HG03565 (cell line): ENCODE results near the gene NYNRIN.
"Not testable (repeated sequence)": the region's sequence is repeated elsewhere in the genome, so short reads cannot be mapped to it uniquely, and the experiment has no call there.

ENCODE experiments used
- ATAC-seq: cut with Tn5 transposase; IDR thresholded peaks from one replicate; pipeline ENCODE4 v1.9.1; 2021; ENCODE audit warnings: mild to moderate bottlenecking, moderate library complexity; ENCODE audit not compliant: unreplicated experiment

The NYNRIN gene

DNA sequence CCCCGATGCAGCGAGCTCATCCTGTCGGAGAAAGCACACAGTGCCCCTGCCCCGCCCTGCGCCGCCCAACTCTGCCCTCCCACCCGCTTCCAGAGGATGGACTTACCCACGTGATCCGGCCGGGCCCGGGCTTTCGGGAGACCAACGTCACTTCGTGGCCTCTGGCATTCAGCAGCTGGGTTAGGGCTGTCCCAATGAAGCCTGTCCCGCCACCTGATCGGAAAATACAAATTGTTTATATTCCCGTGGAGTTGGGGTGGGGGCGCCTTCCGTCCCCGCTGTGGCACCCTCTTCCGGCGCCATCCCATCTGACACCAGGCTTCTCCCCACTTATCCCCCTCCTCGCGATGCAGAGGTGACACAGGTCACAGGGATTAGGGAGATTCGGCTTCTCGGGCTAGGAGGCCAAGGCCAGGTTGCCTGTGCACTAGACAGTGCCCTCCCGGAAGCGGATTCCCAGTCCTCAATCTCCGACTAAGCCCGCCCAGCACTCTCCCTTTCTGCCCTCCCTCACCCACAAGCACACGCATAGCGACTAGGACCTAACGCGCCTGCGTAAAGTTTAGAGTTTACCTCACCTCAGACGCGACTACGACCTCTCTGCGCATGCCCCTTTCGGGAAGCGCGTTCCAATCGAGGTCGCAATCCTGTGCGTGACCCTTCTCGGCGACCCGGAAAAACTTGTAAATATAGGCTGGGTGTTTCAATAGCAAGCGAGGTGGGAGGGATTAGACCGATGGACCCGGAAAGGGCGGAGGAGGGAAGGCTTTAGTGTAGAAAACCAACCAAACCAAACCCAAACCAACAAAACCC is 43.6 kb downstream of the NYNRIN start, which contains the start of gene SDR39U1:
SDR39U1 (minus strand) TSS at position 537 of the 813 bp plus-strand sequence; CDS start at position 530, 7 bp downstream.
- peak; percentile 93 for ATAC-seq

DNA sequence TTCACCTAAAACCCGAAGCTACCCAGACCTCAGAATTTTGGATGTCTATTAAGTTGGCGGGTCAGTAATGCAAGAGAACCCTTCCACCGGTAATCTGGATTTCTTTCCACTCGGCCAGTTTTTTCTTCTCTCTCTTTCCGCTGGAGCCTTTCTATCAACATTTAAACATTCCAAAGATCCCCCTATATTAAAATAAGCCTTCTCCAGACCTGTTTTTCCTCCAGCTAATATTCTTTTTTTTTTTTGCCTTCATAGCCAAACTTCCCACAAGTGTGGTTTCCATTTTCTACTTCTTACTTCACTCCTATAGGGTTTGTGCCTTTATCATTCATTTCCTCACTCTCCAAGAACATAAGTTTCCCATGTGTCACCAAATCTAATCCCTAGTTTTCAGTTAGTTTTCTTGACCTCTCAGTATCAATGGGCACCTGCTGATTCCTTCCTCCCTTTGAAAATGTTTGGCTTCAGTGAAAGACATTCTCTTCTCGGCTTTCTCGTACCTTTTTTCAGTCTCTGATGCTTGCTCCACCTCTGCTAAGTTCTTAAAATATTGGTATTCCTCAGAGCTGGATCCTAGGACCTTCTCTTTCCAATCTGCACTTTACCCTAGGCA is 44.4 kb downstream of the NYNRIN start:
- ATAC-seq, result no peak

DNA sequence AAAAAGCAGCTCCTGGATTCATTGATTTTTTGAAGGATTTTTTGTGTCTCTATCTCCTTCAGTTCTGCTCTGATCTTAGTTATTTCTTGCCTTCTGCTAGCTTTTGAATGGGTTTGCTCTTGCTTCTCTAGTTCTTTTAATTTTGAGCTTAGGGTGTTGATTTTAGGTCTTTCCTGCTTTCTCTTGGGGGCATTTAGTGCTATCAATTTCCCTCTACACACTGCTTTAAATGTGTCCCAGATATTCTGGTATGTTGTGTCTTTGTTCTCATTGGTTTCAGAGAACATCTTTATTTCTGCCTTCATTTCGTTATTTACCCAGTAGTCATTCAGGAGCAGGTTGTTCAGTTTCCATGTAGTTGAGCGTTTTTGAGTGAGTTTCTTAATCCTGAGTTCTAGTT is 52.0 kb downstream of the NYNRIN start:
- not testable (repeated sequence) for ATAC-seq

DNA sequence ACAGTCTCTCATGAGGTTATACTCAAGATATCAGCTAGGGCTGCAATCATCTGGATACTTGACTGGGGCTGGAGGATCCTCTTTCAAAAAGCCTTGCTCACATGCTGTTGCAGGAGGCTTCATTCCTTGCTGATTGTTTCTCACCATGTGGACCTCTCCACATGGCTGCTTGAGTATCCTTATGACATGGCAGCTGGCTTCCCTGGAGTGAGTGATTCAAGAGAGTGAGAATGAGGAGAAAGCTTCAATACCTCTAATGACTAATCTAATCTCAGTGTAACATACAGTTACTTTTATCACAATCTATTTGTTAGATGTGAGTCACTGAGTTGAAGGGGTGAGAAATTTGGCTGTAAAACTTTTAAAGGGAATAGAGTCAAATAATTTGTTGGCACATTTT is 58.2 kb downstream of the NYNRIN start:
- no peak for ATAC-seq

DNA sequence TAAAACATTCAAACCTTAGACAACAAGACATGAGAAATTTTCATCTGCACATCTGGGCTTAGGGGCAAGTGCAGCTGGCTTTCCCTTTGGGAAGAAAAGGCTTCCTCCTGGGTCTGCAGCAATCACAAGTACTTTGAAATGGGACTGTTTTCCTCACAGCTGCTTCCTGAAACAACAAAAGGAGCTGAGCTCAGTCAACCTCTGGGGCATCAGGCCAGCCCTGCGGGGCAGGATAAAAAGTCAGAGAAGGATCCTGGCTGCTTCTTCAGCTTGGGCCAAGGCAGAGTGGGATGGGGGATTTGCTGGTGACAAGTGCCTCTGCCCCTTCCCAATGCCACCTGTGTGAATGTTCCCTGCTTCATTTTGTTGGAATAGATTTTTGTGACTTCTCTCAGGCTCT is 59.9 kb downstream of the NYNRIN start:
- ATAC-seq, result no peak

DNA sequence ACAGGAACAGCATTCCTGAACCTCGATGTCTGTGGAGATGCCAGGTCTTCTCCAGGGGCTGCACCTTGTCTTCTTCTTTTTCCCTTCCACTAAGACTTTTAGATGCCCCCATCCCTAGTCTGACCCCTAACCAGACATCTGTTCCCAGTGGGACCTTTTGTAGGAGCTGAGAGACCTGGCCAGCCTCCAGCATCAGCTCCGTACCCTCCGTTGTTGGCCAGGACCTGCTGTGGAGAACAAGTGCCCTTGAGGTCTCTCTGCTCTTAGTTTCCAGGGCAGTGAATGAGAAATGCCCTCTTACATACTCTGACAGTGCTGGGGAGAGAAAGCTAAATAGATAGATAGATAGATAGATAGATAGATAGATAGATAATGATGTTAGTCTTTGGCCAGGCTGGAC is 60.5 kb downstream of the NYNRIN start:
- ATAC-seq, result no peak

DNA sequence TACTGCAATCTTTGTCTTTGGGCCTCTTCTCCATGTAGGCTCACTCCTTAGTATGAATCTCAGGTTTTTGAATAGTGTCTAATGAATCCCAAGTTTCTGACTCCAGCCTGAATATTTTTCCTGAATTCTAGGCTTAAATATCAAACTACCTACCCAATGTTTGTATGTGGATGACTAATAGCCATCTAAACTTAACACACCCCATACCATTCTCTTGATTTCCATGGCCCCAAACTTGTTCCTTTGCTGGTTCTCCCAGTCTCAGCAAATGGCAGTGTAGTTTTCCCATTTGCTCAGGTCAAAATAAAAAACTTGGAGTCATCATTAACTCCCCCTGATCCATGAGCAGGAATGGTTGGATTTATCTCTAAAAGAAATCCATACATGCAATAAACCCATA is 62.5 kb downstream of the NYNRIN start:
- no peak for ATAC-seq

DNA sequence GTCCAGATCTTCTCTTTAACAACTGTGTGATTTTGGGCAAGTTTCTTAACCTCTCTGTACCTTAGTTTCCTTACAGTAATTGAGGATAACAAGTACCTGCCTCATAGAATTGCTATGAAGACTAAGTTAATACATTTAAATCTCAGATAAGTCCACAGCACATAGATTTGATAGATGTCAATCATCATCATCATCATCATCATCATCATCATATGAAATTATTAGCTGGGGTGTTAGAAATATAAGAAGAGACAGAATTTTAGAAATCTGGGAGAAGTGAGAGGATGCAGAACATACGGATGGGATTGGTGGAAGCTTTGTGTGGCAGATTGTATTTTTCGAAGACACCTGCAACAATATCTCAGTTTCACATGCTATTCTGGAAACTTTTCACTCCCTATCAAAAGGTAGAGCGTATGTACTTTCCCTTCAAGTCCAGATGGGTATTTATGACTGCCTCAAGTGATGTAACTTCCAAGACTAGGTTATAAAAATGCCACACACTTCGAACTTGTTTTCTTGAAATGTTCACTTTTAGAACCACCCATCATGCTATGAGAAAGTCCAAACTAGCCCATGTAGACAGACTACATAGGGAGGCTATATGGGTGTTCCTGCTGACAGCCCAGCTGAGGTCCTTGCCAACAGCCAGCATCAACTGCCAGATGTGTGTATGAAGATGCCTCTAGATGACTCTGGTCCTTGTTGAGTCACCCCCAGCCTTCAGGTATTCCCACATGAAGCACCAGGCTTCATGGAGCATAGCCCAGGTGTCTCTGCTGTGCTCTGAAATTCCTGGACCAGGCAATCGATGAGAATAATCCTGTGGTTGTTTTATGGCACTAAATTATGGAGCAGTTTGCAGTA is 64.4 kb downstream of the NYNRIN start:
- no peak for ATAC-seq

DNA sequence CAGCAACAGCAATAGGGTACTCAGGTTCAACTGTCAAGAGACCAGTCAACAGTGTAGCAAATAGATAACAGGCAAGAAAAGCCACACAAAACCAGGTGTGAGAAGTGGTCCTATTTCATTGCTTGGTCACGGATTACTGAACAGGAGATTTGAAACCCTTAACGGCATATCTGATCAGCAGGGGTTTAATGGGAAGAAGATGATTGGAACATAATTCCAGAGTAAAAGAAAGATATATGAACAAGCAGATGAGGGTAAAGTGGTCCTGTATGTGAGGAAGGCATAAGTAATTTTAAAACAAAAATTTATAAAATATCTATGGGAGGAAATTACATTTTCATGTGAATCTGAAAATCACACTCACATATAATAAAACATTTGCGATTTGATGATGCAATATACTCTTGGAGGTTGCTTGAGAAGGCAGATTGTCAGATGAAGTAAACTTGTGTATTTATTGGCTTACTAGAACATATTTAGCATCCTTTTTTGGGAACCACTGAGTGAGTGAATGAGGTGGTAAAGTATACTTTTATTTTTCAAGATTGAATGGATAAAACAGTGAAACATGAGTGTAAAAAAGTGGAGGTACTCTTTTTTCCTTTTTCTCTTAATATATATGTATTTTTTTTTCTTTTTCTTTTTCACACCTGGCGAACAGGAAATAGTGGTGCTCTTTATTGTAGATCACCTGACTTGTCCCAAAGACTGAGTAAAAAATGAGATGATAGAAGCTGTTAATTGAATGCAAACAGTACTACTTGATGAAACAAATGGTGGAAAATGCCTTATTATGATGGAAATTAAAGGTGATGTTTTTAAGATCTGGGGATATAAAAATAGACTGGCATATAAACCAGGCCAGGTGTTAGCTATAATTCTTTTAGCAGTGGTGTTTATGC is 65.3 kb downstream of the NYNRIN start:
- no peak for ATAC-seq

DNA sequence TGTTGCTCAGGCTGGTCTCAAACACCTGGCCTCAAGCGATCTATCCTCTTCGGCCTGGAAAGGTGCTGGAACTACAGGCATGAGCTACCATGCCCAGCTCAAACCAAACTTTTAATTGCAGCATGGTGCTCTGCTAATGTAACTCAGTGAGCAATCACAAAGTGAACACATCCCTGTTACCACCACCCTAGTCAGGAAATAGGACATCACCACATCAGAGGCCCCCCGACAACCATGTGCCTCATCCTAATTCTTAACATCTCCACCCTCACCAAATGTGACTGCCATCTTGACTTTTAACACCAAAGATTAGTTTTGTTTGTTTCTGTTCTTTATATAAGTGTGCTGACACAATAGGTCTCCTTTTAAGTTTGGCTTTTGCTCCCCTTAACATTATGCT is 66.6 kb downstream of the NYNRIN start:
- no peak for ATAC-seq

DNA sequence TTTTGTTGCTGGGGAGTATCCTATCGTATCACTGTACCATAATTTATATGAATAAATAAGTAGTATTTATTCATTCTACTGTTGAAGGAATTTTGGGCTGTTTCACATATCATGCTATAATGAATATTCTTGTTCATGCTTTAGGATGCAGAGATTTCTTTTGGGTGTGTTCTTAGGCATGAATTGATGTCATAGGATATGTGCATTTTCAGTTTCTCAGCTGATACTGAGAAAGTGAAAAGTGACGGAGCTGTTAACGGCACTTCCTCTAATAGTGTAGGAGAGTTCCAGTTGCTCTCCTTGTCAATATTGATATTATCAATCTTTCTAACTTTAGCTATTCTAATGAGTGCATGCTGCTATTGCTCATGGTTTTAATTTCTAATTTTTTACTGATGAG is 67.0 kb downstream of the NYNRIN start:
- no peak for ATAC-seq
